Mononuclear cell (primary cell): ENCODE results near the gene AK8. TPM values are rescaled to one million over a fixed set of nuclear protein-coding genes. Genes with fewer than 3 reads are reported as not detected.

Experiments used
- H3K27me3 ChIP-seq: 2 replicates; pipeline ENCODE4 v1.6.0; 2011; ENCODE audit warnings: low read length, control low read depth; ENCODE audit not compliant: insufficient read depth
- H3K4me1 ChIP-seq: 2 replicates; pipeline ENCODE4 v1.5.1; 2011; ENCODE audit warnings: mild to moderate bottlenecking, low read length, control low read depth; ENCODE audit not compliant: insufficient read depth
- H3K4me3 ChIP-seq: 2 replicates; pipeline ENCODE4 v1.5.1; 2011; ENCODE audit warnings: mild to moderate bottlenecking, low read length, moderate library complexity
- H3K9me3 ChIP-seq: 2 replicates; pipeline ENCODE4 v1.5.1; 2011; ENCODE audit warnings: low read depth, mild to moderate bottlenecking, control low read depth, low read length
- total RNA-seq: library from RNA; depleted of rRNA; stranded (reverse); fragments of >200 nt; gene quantifications from one replicate; pipeline ENCODE4 v1.2.3, GENCODE V29; 2012

AK8 gene
- total RNA-seq, 1 donor: 0.63 TPM

GRCh38 chr9:132792547-132792946 is 85.5 kb downstream of the AK8 start:
- Histone ChIP-seq H3K27me3 (no peaks in the 10 kb centered on the region), H3K9me3 (no peaks in the 10 kb centered on the region), H3K4me3 (no peak overlapping the region), H3K4me1 (peaks cover 5% of the 10 kb centered on the region)

DNA sequence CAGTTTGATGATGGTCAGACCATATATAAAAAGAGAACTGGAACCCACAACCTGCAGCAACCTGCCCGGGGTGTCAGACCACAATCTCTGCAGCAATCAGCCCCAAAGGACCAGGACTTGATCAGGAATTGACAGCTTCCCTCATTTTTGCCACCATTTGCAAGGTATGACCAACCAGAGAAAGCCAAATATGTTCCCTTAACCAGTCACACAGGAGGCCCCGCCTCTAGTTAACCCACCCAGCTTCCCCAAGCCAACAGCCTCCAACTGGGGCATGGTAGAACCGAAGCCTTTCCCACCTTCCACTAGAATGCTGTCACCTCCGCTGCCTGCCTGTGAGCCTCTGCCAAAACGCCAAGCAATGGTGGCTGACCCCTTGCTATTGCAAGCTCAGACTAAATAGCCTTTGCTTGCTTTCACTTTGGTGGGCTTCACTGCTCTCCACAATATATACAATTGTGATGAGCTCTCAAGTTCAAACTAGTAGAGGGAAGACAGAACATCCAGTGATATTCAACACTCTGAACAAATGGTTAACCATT is 86.3 kb downstream of the AK8 start:
- Histone ChIP-seq H3K27me3 (no peaks in the 10 kb centered on the region), H3K4me1 (peaks cover 5% of the 10 kb centered on the region), H3K9me3 (no peaks in the 10 kb centered on the region), H3K4me3 (no peak overlapping the region)

DNA sequence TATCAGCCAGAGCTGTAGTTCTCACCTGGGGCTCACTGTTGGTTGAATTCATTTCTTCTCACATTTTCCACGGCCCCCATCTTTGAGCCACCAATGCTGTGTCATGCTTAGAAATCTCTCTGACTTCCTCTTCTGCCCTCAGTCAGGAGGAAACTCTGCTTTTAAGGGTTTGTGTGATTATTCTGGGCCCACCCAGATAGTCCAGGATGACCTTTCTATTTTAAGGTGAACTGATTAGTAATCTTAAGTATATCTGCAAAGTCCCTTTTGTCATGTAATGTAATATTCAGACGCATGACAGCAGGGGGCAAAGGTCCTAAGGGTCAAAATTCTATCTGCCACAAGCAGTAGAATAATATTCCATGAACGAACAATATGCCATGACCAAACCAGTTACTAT is 88.4 kb downstream of the AK8 start:
- H3K27me3 ChIP-seq: no peaks in the 10 kb centered on the region
- H3K4me3 ChIP-seq: no peak overlapping the region
- no peaks in the 10 kb centered on the region for H3K9me3 ChIP-seq
- peaks cover 5% of the 10 kb centered on the region for H3K4me1 ChIP-seq

DNA sequence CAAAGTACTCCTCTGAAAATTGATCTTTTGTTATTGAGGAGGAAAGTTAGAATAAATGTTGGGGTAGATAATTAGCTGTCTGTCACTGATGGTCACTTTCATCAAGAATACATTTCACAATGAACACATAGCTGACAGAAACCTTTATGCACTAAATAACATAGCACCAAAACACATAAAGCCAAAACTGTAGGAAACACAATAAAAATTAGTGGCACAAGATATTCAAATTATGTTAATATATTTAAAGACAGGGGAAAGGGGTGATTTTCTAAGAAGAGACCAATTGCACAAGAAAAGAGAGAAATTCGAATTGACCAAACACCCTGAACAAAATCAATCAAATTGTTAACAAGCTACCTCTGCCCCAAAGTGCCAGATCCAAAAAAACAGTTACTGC is 89.7 kb downstream of the AK8 start:
- no peak overlapping the region for H3K4me3 ChIP-seq
- H3K9me3 ChIP-seq: no peaks in the 10 kb centered on the region
- peaks cover 5% of the 10 kb centered on the region for H3K4me1 ChIP-seq
- H3K27me3 ChIP-seq: no peaks in the 10 kb centered on the region

- Histone ChIP-seq H3K9me3 (no peaks in the 10 kb centered on the region), H3K4me3 (no peak overlapping the region), H3K4me1 (peaks cover 5% of the 10 kb centered on the region)
Measured at GRCh38 chr9:132787748-132788159, 90.3 kb downstream of the AK8 start.

GRCh38 chr9:132784286-132784830 is 93.7 kb downstream of the AK8 start:
- Histone ChIP-seq H3K9me3 (no peaks in the 10 kb centered on the region), H3K4me1 (peaks cover 5% of the 10 kb centered on the region), H3K4me3 (no peak overlapping the region)

More at GRCh38 chr9:132787748-132788159, 90.3 kb downstream of the AK8 start:
- no peaks in the 10 kb centered on the region for H3K27me3 ChIP-seq

GRCh38 chr9:132783006-132783405 is 95.1 kb downstream of the AK8 start:
- peaks cover 4% of the 10 kb centered on the region for H3K4me1 ChIP-seq
- H3K27me3 ChIP-seq: peaks cover 10% of the 10 kb centered on the region
- H3K4me3 ChIP-seq: no peak overlapping the region
- H3K9me3 ChIP-seq: no peaks in the 10 kb centered on the region

More at GRCh38 chr9:132784286-132784830, 93.7 kb downstream of the AK8 start:
- peaks cover 10% of the 10 kb centered on the region for H3K27me3 ChIP-seq

DNA sequence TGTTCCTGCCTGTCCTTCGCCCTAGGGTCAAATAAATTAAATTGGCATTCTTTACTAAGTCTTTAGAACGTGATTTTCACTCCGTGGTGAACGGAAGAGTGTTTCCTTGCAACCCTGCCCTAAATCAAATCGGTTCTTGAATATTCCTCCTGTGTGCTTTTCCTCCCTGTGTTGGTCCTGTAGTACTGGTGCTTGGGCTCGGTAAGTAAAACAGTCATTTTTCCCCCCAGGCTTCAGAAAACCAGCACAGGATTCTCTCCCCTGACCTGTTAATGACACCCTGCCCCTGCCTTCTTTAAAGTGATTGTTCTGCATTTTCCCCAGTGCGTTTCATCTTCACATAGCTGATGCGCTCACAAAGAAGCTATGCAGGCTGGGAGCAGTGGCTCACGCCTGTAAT is 96.0 kb downstream of the AK8 start:
- Histone ChIP-seq H3K4me3 (no peak overlapping the region), H3K27me3 (peaks cover 10% of the 10 kb centered on the region), H3K4me1 (no peaks in the 10 kb centered on the region), H3K9me3 (no peaks in the 10 kb centered on the region)

DNA sequence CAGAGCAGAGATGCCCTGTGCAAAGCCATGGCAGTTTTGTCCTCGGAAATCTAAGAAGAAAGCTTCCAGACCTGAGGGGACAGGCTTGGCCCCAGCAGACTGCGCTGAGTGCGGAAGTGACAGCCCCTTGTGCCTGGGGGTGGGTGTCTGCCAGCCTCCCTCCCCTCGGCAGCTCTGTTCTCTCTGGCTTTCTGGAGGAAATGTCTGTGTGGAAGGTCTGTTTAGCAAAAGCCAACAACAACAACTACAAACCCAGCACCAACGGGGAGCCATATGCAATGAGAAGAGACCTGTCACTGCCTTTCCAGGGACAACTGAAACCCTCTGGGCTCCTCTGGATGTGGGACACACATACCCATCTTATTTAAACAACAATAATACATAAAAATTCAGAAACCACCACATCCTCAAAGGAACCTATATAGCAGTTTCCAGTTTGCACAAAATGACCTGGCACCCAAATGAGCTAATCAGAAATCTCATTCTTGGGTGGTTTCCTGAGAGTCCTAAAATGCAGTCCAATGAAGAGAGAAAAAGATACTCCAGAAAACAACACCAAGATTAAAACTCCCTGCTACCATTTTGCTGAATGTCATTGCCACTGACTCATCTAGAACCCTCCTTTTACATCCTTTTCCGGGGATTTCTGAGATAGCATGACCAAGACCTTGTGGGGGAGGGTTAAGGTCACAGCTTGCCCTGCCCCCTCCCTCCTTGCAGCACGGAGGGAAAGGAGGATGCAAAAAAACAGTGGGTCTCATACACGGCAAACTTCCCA is 97.7 kb downstream of the AK8 start:
- Histone ChIP-seq H3K9me3 (no peaks in the 10 kb centered on the region), H3K27me3 (peaks cover 10% of the 10 kb centered on the region), H3K4me3 (no peak overlapping the region), H3K4me1 (no peaks in the 10 kb centered on the region)

DNA sequence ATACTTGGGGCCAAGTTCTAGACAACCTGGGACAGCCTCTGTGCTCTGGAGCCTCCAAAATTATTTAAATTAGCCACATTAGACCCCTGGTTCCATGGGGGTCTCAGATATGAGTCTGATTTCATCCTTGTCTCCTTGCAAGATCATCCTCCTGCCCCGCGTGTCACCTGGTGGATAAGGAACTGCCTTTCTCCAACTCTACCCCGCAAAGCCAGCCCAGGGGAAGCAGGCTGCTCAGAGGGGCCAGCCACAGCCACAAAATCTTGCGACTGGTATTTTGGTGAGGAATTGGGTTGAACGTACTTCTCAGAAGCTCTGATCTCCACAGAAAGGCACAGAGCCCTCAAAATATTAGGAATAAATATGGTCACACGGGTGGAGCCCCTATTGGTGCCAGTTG is 101.2 kb downstream of the AK8 start:
- Histone ChIP-seq H3K9me3 (no peaks in the 10 kb centered on the region), H3K27me3 (peaks cover 10% of the 10 kb centered on the region), H3K4me1 (no peaks in the 10 kb centered on the region), H3K4me3 (no peak overlapping the region)

GRCh38 chr9:132776268-132776667 is 101.8 kb downstream of the AK8 start:
- no peak overlapping the region for H3K4me3 ChIP-seq
- no peaks in the 10 kb centered on the region for H3K9me3 ChIP-seq
- peaks cover 6% of the 10 kb centered on the region for H3K27me3 ChIP-seq
- H3K4me1 ChIP-seq: no peaks in the 10 kb centered on the region

DNA sequence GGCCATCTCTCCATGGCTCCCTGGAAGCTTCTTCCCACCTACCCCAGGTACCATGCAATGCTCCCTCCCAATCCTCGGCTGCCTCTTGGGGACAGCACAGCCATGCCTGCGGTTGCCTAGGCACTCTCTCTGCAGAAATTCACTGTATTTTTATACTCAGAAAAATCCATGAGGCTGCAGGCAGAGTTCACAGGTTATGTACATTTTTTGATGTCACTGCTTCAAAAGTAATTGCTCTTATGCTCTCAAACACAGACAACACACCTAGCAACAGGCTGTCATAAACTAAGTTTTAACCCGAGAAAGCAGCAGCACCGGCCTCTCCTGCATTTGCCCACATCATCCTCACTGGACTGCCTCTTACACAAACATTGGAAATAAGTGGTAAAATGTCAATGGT is 102.4 kb downstream of the AK8 start:
- Histone ChIP-seq H3K4me1 (peaks cover 2% of the 10 kb centered on the region), H3K4me3 (no peak overlapping the region), H3K27me3 (peaks cover 2% of the 10 kb centered on the region), H3K9me3 (no peaks in the 10 kb centered on the region)

- Histone ChIP-seq H3K4me1 (peaks cover 6% of the 10 kb centered on the region), H3K4me3 (no peak overlapping the region), H3K27me3 (no peaks in the 10 kb centered on the region), H3K9me3 (no peaks in the 10 kb centered on the region)
Measured at GRCh38 chr9:132774886-132775285, 103.2 kb downstream of the AK8 start.

DNA sequence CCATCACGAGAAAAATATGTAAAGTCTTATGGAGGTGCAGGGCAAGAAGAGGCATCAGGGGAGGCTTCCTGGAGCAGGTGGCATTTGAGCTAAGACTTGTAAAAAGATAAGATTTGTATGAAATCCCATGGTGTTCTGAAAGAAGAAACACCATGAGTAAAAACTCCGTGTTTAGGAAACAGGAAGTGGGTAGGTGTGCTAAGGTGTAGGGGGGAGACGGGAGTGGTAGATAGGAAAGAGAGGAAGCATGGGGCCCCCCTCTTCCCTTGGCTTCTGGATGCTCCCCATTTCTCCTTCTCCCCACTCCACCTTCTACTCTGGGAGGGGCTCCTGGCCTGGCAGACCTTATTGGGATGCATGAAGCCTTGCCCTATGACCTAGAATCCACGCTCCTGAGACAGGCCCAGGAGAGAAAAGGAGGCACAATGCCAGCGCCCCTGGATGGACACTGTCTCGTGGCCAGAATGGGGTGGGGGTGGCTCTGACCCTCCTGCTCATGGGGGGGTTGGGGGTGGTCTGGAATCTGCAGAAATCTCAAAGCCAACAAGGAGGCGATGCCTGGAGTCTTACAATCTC is 104.2 kb downstream of the AK8 start:
- H3K27me3 ChIP-seq: no peaks in the 10 kb centered on the region
- H3K4me1 ChIP-seq: peaks cover 6% of the 10 kb centered on the region
- H3K4me3 ChIP-seq: no peak overlapping the region
- no peaks in the 10 kb centered on the region for H3K9me3 ChIP-seq

GRCh38 chr9:132773093-132773492 is 105.0 kb downstream of the AK8 start:
- H3K9me3 ChIP-seq: no peaks in the 10 kb centered on the region
- peaks cover 6% of the 10 kb centered on the region for H3K4me1 ChIP-seq
- no peaks in the 10 kb centered on the region for H3K27me3 ChIP-seq
- H3K4me3 ChIP-seq: no peak overlapping the region
